Ovary (tissue), 9 donors: ENCODE measurements around the gene COMMD9. TPM values are rescaled to one million over a fixed set of nuclear protein-coding genes. Genes with fewer than 3 reads are reported as not detected.
A peak's percentile ranks its signal among the peaks of the same experiment; 100 is the strongest.

ENCODE experiments used
- DNase-seq, 5 donors: peaks; one replicate each; pipeline ENCODE4 v3.0.0-alpha.2; 2019 to 2020
- H3K27ac ChIP-seq, 2 donors: fragments of 200-600 bp; one replicate each; pipeline versions ENCODE4 v1.5.1 to v1.8.0; 2019 to 2022
- H3K27me3 ChIP-seq: fragments of 200-600 bp; one replicate; pipeline ENCODE4 v1.8.0; 2022
- H3K36me3 ChIP-seq: fragments of 200-600 bp; sonication (generic); one replicate; pipeline ENCODE4 v1.5.1; 2019
- H3K4me1 ChIP-seq: one replicate; pipeline ENCODE4 v1.8.1; 2013; ENCODE audit warnings: mild to moderate bottlenecking, moderate library complexity; ENCODE audit not compliant: insufficient read depth
- H3K4me3 ChIP-seq: fragments of 200-600 bp; sonication (generic); one replicate; pipeline ENCODE4 v1.5.1; 2017
- H3K9me3 ChIP-seq, 2 donors: fragments of 200-600 bp in 1 of 2; sonication (generic) in 1 of 2; one replicate each; pipeline versions ENCODE4 v1.5.1 to v1.8.1; 2013 to 2019; ENCODE audit warnings: mild to moderate bottlenecking in 1 of 2, moderate library complexity in 1 of 2
- CTCF ChIP-seq, 3 donors: fragments of 450-650 bp in 2 of 3; fragments of 200-600 bp in 1 of 3; IDR thresholded peaks; one replicate each; pipeline versions ENCODE4 v1.5.1 to v1.8.0; 2016 to 2022; ENCODE audit warnings: antibody characterized with exemption in 3 of 3, mild to moderate bottlenecking in 1 of 3
- EP300 ChIP-seq: sonication (generic); formaldehyde crosslinking; IDR thresholded peaks from one replicate; pipeline ENCODE4 v1.6.1; 2017; ENCODE audit warnings: antibody characterized with exemption
- POLR2A ChIP-seq: fragments of 450-650 bp; IDR thresholded peaks from one replicate; pipeline ENCODE4 v1.6.1; 2017; ENCODE audit warnings: antibody characterized with exemption, mild to moderate bottlenecking, moderate library complexity
- WGBS, 3 donors: extraction: QIAGEN DNeasy Blood & Tissue Kit in 1 of 3; methylation state at CpG; one replicate each; pipeline versions ENCODE4 v1.1.5 to v1.1.7; 2013 to 2017; 5-methylcytosine and 5-hydroxymethylcytosine counted together
- intact Hi-C, 4 donors: fragments of 100-400 bp; cut with DNase I; formaldehyde crosslinking; loops; one replicate each; pipeline versions ENCODE4 v1.11.0 to v1.15.1; 2022 to 2023
- polyA plus RNA-seq, 2 donors: library from polyadenylated mRNA; stranded (reverse); fragments of 200-250 nt in 1 of 2; fragments of 350-450 nt in 1 of 2; fragmentation: Illumina TruSeq in 1 of 2; extraction: RNeasy Lipid Tissue Mini Kit (QIAGEN cat#74804) in 1 of 2; gene quantifications; one replicate each; pipeline ENCODE4 v1.2.3, GENCODE V29; 2013 to 2014
- total RNA-seq, 7 donors: library from RNA; depleted of rRNA in 2 of 7; stranded (reverse); fragments of >200 nt in 2 of 7; fragmentation: NEBNext Ultra II Directional in 3 of 7; extraction: Animal tissue kit (Norgen Biotek cat#: 25700) in 3 of 7; gene quantifications; one replicate each; pipeline versions ENCODE4 v1.1.0 to v1.2.4, GENCODE V29; 2016 to 2023
- donor health status: DM: no; HTN: no; CAD: no; lungs with moderate emphysema.
- donor health status: DM: no; HTN: no; CAD: no.
- donor health status: Bipolar disorder and iron deficiency.
- donor health status: DM: yes; HTN: yes; CAD: no.
- donor health status: DM: no; HTN: no; CAD: no.
- donor health status: DM: yes; HTN: yes; CAD: no.

COMMD9 gene
- total and polyA plus RNA-seq, 9 donors, result 18.4 to 51.5 (median 33.0) TPM

- no peaks in the 10 kb centered on the region for H3K36me3 ChIP-seq
- H3K27ac ChIP-seq, result no peak overlapping the region
- H3K4me1 ChIP-seq, result peaks cover 12% of the 10 kb centered on the region
- H3K27me3 ChIP-seq, result no peaks in the 10 kb centered on the region
- TF ChIP-seq EP300 (no peak), CTCF (IDR thresholded peaks at IDR 0.05) (no peak), POLR2A (no peak)
- no peak overlapping the region for H3K4me3 ChIP-seq
- no peaks in the 10 kb centered on the region for H3K9me3 ChIP-seq
- intact Hi-C loops, result no loop called here
- no peak for DNase-seq
- 78 to 84% (median 82%) methylated on average over 4 of the region's 4 CpGs for whole genome bisulfite sequencing, 3 donors
Measured at GRCh38 chr11:36311926-36312595, 22.8 kb upstream of the COMMD9 start.

- Histone ChIP-seq H3K4me1 (peaks cover 12% of the 10 kb centered on the region), H3K27me3 (no peaks in the 10 kb centered on the region), H3K27ac (no peak overlapping the region), H3K4me3 (no peak overlapping the region), H3K9me3 (no peaks in the 10 kb centered on the region), H3K36me3 (no peaks in the 10 kb centered on the region)
- no peak for TF ChIP-seq CTCF (IDR thresholded peaks at IDR 0.05)
- TF ChIP-seq EP300, result no peak
- TF ChIP-seq POLR2A, result no peak
- no peak for DNase-seq
- 97 to 100% (median 99%) methylated on average over 4 of the region's 4 CpGs for WGBS, 3 donors
- intact Hi-C loops, result loop anchor here in 3 of 4 donors (10.0 kb wide), 2 partner anchors 155 to 165 kb away; no protein-coding TSS in a partner anchor
Measured at GRCh38 chr11:36309779-36310178, 20.6 kb upstream of the COMMD9 start.

- Histone ChIP-seq H3K9me3 (no peaks in the 10 kb centered on the region), H3K4me1 (peaks cover 8% of the 10 kb centered on the region), H3K27ac (no peak overlapping the region), H3K4me3 (no peak overlapping the region), H3K27me3 (no peaks in the 10 kb centered on the region), H3K36me3 (no peaks in the 10 kb centered on the region)
- DNase-seq, result no peak
- 69 to 70% (median 69%) methylated on average over 1 of the region's 1 CpG for WGBS, 3 donors
- TF ChIP-seq CTCF (IDR thresholded peaks at IDR 0.05) (no peak), POLR2A (no peak), EP300 (no peak)
- intact Hi-C loops, result loop anchor here in 3 of 4 donors (10.0 kb wide), 2 partner anchors 156 to 166 kb away; no protein-coding TSS in a partner anchor
Measured at GRCh38 chr11:36308577-36308976, 19.4 kb upstream of the COMMD9 start.

- Histone ChIP-seq H3K27me3 (no peaks in the 10 kb centered on the region), H3K36me3 (no peaks in the 10 kb centered on the region), H3K27ac (no peak overlapping the region), H3K4me3 (no peak overlapping the region), H3K4me1 (no peaks in the 10 kb centered on the region), H3K9me3 (no peaks in the 10 kb centered on the region)
- WGBS, 3 donors, result 36 to 44% (median 37%) methylated on average over 3 of the region's 3 CpGs
- peak in 1 of 5 donors; percentile 48 for DNase-seq
- TF ChIP-seq CTCF (IDR thresholded peaks at IDR 0.05), result peak in 2 of 3 donors; percentile 27 to 51
- TF ChIP-seq POLR2A, result no peak
- intact Hi-C loops, result loop anchor here in 3 of 4 donors (10.0 kb wide), 2 partner anchors 158 to 168 kb away; no protein-coding TSS in a partner anchor
Measured at GRCh38 chr11:36306888-36307287, 17.7 kb upstream of the COMMD9 start.
